NCI-H146 treated with DMSO at 0.1 percent for 48 hours (cell line): ENCODE data around the gene ACTL10.
"Not testable (repeated sequence)": the region's sequence is repeated elsewhere in the genome, so short reads cannot be mapped to it uniquely, and the experiment has no call there.

ENCODE experiments used
- DNase-seq: peaks from one replicate; lab custom pipeline; 2025; ENCODE audit not compliant: unreplicated experiment; lab: John Stamatoyannopoulos, UW

Gene ACTL10

GRCh38 chr20:33693741-33694638 is 27.2 kb downstream of the ACTL10 start:
- no peak for DNase-seq

DNA sequence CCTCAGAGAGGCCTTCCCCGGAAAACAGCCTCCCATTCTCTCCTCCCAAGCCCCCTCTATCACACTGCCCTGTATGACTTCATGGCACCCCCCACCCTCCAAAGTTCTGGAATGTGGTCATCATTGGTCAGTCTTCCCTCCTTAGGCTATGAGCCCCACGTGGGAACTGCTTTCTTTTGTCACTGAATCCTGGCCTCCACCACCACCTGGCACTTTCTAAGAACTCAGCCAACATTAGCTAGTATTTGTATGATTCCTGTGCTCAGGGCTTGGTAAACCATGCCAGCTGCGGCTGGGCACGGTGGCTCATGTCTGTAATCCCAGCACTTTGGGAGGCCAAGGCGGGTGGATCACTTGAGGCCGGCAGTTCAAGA is 27.9 kb downstream of the ACTL10 start:
- DNase-seq, result no peak

- DNase-seq, result no peak
Measured at GRCh38 chr20:33696448-33696847, 29.7 kb downstream of the ACTL10 start.

- DNase-seq, result no peak
Measured at GRCh38 chr20:33697129-33697528, 30.4 kb downstream of the ACTL10 start.

DNA sequence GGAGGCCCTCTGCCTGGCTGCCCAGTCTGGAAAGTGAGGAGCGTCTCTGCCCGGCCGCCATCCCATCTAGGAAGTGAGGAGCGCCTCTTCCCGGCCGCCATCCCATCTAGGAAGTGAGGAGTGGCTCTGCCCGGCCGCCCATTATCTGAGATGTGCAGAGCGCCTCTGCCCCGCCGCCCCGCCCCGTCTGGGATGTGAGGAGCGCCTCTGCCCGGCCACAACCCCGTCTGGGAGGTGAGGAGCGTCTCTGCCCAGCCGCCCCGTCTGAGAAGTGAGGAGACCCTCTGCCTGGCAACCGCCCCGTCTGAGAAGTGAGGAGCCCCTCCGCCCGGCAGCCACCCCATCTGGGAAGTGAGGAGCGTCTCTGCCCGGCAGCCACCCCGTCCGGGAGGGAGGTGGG is 32.2 kb downstream of the ACTL10 start:
- DNase-seq, result not testable (repeated sequence)

- DNase-seq, result not testable (repeated sequence)
Measured at GRCh38 chr20:33700696-33701441, 34.1 kb downstream of the ACTL10 start.

- no peak for DNase-seq
Measured at GRCh38 chr20:33701629-33702450, 35.1 kb downstream of the ACTL10 start.

DNA sequence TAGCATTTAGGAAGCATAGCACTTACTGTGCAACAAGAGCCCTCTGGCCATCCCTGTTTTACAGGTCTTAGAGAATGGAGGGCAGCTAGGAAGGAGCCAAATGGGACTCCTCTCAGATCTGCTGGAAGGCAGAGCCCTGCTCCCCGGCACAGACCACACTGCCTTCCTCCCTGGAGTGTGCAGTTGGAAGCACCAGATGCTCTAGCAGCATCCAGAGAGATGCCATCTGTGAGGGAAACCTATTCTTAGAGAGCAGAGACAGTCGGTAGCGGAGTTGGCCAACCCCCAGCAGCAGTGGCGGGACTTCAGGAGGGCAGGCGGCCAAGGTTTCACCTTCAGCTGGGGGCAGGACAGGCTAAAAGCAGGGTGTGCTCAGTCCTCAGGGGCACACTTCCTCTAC is 36.1 kb downstream of the ACTL10 start:
- DNase-seq, result no peak

GRCh38 chr20:33703498-33704137 is 36.9 kb downstream of the ACTL10 start:
- DNase-seq, result no peak

GRCh38 chr20:33704197-33704924 is 37.6 kb downstream of the ACTL10 start:
- DNase-seq, result no peak

- no peak for DNase-seq
Measured at GRCh38 chr20:33707668-33708067, 40.9 kb downstream of the ACTL10 start.

- DNase-seq, result no peak
Measured at GRCh38 chr20:33709398-33709797, 42.7 kb downstream of the ACTL10 start.

DNA sequence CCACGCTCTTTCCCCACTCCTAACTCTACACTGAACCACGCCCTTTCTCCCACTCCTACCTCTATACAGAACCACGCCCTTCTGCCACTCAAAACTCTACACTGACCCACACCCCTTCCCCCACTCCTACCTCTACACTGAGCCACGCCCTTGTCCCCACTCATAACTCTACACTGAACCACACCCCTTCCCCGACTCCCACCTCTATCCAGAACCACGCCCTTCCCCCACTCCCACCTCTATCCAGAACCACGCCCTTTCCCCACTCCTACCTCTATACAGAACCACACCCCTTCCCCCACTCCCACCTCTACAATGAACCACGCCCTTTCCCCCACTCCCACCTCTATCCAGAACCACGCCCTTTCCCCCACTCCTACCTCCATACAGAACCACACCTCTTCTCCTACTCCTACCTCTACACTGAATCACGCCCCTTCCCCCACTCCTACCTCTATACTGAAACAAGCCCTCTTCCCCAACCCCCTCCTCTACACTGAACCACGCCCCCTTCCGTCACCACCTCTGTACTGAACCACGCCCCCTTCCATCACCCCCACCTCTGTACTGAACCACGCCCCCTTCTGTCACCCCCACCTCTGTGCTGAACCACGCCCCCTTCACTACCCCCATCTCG is 43.3 kb downstream of the ACTL10 start:
- DNase-seq, result no peak

- no peak for DNase-seq
Measured at GRCh38 chr20:33710681-33711445, 44.1 kb downstream of the ACTL10 start.

- DNase-seq, result no peak
Measured at GRCh38 chr20:33711446-33711738, 44.6 kb downstream of the ACTL10 start.

- DNase-seq, result no peak
Measured at GRCh38 chr20:33713865-33714367, 47.2 kb downstream of the ACTL10 start.

DNA sequence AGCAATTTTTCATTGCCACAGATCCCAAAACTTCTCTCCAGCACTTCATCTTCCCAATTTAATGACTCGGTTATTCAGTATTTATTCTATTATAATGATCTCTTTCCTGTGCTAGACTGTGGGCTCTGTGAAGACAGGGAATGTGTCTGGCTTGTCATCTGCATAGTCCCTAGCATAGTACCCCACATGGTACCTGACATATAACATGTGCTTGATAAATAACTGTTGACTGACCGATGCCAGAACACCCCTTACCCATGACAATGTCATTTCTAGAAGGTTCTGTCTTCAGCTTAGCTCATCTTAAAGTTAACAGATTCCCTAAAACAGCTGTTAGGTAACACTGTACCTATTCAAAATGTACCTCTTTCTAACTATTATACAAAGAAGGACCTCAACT is 49.8 kb downstream of the ACTL10 start:
- DNase-seq, result no peak
